PFSK-1 (cell line): ENCODE data around the gene MYO1A.

Experiments used
- FOXP2 ChIP-seq: optimal IDR thresholded peaks from 2 replicates; pipeline ENCODE3; 2011; ENCODE audit warnings: borderline replicate concordance, control low read depth, inconsistent platforms; ENCODE audit not compliant: insufficient read depth; ENCODE audit errors: extremely low read length, extremely low read depth
- POLR2AphosphoS5 ChIP-seq: IDR thresholded peaks from 2 replicates; pipeline ENCODE4 v1.6.1; 2012; ENCODE audit warnings: low read depth, mild to moderate bottlenecking, control low read depth, low read length, moderate library complexity
- REST ChIP-seq, 2 experiments: IDR thresholded peaks; 2 replicates each; pipeline versions ENCODE4 v1.6.1 to v1.8.0; 2011 to 2012; ENCODE audit warnings: low read depth in 2 of 2, low read length in 2 of 2, control low read depth in 1 of 2, inconsistent platforms in 1 of 2, mild to moderate bottlenecking in 1 of 2, moderate library complexity in 1 of 2; ENCODE audit not compliant: insufficient read depth in 1 of 2
- SIN3A ChIP-seq: IDR thresholded peaks from 2 replicates; pipeline ENCODE4 v1.6.1; 2012; ENCODE audit warnings: mild to moderate bottlenecking, low read length, moderate library complexity, borderline replicate concordance; ENCODE audit not compliant: insufficient read depth
- TAF1 ChIP-seq: IDR thresholded peaks from 2 replicates; pipeline ENCODE4 v1.6.1; 2012; ENCODE audit warnings: low read length, control low read depth, borderline replicate concordance; ENCODE audit not compliant: insufficient read depth

Gene MYO1A

DNA sequence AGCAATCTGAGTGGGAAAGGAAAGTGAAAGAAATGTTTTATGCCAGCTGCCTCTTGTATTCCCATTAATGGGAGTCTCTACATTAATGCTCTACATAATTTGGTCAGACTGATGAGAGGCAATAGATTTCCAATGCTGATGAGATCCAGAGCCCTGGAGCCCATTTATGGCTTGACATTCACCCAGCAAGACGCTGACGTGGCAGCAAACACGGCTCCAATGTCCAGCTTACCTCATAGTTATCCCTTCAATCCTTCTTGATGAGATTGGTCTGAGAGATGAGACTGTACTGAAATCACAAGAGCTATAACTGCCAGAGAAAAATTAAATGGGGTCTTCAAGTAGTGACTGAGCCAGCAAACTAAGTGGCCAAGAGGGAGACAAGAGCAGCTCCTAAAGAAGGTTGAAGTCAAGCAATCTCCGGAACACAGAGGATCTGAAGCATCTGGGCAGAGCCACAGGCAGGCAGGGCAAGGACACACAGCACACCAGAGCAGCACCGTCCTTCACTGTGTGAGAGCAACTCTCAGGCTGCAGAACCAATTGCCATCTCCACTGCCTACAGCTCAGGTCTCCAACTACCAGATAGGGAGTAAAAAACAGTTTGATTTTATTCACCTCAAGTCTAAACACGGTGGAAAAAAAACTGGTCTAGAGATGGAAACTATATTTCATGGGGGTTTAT lies 7.3 kb upstream of the MYO1A start:
- TF ChIP-seq TAF1: no peak
- no peak for TF ChIP-seq POLR2AphosphoS5
- no peak for TF ChIP-seq SIN3A
- TF ChIP-seq REST (IDR thresholded peaks at IDR 0.05; ENCODE audit: insufficient read depth in 1 of 2, low read depth in 2 of 2, low read length in 2 of 2): no peak
- no peak for TF ChIP-seq FOXP2

DNA sequence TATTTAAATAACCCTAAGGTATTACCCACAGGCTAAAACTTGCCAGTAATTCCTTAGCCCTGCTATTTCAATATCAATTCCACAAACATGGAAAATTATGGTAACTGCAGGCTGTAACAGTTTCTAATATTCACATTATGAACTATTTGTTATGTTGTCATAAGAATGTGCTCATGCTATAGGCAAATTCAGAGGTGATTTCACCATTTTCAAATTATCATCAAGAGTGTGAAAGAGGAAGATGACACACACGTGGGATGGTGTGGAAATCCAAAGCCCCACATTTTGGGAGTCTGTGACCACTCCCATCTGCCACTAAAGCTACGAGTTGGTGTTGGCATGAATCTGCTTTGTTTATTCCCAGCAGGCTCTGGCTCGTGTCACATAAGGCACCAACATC lies 5.9 kb upstream of the MYO1A start:
- TF ChIP-seq REST (IDR thresholded peaks at IDR 0.05; ENCODE audit: insufficient read depth in 1 of 2, low read depth in 2 of 2, low read length in 2 of 2) (no peak), POLR2AphosphoS5 (no peak), FOXP2 (no peak), TAF1 (no peak), SIN3A (no peak)

- TF ChIP-seq FOXP2: no peak
- no peak for TF ChIP-seq POLR2AphosphoS5
- TF ChIP-seq TAF1: no peak
- TF ChIP-seq REST (IDR thresholded peaks at IDR 0.05; ENCODE audit: insufficient read depth in 1 of 2, low read depth in 2 of 2, low read length in 2 of 2): no peak
- no peak for TF ChIP-seq SIN3A
Measured at GRCh38 chr12:57051011-57051410, 1.1 kb upstream of the MYO1A start.

- TF ChIP-seq REST (IDR thresholded peaks at IDR 0.05; ENCODE audit: insufficient read depth in 1 of 2, low read depth in 2 of 2, low read length in 2 of 2): no peak
- no peak for TF ChIP-seq SIN3A
- no peak for TF ChIP-seq POLR2AphosphoS5
- no peak for TF ChIP-seq FOXP2
- TF ChIP-seq TAF1: no peak
Measured at GRCh38 chr12:57049119-57049446, 846 bp downstream of the MYO1A start.
